Activated CD4-positive, alpha-beta T cell treated with anti-CD3 and anti-CD28 coated beads for 48 hours (primary cell): Measurements from ENCODE around the gene DCBLD1.
"Not testable (repeated sequence)": the region's sequence is repeated elsewhere in the genome, so short reads cannot be mapped to it uniquely, and the experiment has no call there.

ENCODE experiments used
- DNase-seq: peaks from one replicate; pipeline ENCODE4 v3.0.0-alpha.2; 2020

The DCBLD1 gene

DNA sequence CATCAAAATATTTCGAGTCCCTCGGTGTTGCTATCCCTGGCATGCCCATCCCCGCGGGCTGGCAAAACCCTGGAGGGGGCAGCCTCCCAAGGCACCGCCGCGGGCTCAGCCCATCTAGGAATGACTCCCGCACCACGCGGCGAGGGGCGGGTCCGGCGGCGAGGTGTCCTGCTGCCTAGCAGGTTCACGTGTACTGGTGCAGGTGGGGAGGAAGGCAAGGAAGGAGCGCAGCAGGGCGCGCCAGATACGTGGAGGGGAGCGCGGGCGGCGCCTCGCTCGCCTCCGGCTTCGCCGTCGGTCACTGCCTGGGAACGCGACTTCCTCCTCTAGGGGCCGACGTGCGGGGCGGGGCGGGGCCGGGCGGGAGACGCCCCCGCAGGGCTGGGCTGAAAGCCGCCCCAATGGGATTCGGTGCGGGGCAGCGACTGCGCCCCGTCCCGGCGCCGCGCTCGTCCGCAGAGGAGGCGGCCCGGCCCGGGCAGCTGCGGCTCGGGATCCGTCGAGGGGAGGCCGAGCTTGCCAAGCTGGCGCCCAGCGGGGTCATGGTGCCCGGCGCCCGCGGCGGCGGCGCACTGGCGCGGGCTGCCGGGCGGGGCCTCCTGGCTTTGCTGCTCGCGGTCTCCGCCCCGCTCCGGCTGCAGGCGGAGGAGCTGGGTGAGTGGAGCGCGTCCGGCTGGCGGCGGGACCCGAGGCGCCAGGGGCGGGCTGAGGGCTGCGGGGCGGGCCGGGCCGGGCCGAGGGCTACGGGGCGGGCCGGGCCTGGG, at the start of gene DCBLD1:
DCBLD1 (plus strand) TSS at position 435 of the 764 bp plus-strand sequence; CDS start at position 543, 108 bp downstream.
- DNase-seq = peak; percentile 60

DNA sequence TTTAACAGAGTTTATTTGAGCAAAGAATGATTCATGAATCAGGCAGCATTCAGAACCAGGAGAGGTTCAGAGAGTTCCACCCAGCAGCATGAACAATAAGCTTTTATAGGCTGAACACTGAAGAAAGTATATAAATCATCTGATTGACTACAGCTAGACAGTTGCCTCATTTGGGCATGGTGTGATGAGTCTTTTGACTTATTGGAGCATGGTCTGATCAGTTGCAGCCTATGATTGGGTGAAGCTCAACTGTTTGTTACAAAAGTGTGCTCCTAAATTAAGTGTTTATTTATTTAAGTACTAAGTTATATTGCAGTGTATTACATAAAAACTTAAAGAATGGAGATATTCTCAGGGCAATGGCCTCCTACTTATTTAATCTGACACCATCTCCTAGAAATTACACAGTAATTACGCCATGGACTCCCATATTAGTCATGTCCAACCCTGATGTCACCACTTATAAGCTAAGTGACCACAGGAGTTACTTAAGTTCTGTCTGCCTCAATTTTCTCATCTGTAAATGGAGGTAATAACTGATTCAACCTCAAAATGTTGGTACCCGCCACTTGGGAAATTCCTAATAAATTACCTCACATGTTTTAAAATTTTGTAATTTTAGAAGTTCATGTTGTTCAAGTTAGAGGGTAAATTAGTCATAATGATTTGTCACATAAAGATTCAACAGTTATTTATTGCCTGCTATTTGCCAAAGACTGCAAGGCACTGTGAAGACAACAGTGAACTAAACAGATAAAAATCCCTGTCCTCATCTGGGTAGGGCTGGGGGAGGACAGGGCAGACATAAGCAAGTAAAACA, 41.6 kb upstream of the DCBLD1 start:
- DNase-seq = no peak

DNA sequence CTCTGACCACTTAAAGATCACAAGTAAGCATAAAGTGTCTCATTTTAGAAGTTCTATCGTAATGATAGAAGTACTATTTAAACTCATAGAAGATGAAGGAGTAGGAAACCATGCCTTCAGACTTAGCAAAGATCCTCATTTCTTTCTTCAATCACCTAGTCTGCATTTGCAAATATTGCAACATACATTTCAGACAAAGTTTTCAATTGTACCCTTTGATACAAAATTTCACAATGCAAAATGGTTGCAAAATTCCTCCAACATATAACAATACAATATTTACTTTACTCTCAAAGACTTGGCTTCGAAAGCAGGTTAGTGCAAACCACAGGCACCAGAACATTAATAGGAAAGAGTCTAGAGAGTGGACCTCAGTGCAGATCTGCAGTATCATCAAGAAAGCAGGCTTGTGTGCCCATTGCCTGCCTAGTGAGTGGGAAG, 40.6 kb upstream of the DCBLD1 start:
- DNase-seq = no peak

DNA sequence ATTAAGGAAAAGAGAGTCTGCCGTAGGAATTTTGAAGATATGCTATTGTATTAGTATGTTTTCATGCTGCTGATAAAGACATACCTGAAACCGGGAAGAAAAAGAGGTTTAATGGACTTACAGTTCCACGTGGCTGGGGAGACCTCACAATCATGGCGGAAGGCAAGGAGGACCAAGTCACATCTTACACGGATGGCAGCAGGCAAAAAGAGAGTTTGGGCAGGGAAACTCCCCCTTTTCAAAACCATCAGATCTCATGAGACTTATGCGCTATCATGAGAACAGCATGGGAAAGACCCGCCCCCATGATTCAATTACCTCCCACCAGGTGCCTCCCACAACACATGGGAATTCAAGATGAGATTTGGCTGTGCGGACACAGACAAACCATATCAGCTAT, 40.2 kb upstream of the DCBLD1 start:
- not testable (repeated sequence) for DNase-seq

DNA sequence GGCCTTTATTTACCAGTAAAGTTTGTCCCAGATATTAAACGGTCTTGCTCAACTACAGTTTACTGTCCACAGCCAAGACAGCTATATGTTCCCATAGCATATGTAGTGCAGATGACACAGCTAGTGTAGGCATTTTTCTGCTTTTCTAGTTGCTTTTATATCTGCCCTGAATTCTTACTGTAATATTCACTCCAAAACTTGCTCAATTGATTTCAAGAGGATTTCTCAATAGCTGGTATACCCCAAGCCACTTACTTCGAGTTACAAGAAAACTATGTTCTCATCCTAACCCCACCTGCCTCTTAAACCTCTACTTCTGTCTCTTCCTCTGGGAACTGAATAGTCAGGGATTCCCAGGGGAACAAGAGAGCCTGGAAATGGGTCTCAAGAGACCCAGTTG, 37.9 kb upstream of the DCBLD1 start:
- no peak for DNase-seq

DNA sequence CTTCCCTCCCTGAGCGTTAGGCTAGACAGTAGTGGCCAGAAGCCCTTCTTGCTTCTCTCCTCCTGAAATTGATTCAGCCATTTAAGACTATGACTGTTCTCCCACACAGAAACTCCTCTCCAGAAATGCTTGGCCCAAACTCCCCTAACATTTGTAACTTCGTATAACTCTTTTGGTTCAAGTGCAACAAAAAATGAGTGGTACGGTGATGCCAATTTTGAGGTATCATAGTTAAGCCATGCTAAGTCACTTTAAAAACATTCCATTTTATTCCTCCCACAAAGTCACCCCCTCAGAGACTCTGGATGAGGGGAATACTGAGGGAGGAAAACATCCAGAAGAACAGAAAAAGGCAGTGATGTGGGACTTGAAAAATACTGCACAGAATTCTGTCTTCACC, 35.6 kb upstream of the DCBLD1 start:
- DNase-seq = no peak

DNA sequence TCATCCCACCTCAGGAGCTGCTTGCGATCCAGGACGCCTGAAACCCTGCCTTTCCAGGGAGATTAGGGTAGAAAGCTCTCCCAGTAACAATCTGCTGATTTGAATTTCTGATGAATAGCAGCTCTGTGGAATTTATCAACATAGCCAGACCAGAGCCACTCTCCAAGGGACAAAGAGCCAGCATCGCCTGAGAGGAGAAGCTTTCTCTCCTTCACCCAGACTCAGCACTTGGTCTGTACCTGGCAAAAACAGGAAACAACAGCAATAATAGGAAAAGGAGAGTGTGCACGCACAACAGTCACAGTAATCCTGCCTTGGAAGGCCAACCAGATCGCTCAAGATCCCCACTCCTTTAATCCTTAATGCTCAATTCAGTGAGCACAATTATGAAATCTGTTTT, 34.5 kb upstream of the DCBLD1 start:
- no peak for DNase-seq

DNA sequence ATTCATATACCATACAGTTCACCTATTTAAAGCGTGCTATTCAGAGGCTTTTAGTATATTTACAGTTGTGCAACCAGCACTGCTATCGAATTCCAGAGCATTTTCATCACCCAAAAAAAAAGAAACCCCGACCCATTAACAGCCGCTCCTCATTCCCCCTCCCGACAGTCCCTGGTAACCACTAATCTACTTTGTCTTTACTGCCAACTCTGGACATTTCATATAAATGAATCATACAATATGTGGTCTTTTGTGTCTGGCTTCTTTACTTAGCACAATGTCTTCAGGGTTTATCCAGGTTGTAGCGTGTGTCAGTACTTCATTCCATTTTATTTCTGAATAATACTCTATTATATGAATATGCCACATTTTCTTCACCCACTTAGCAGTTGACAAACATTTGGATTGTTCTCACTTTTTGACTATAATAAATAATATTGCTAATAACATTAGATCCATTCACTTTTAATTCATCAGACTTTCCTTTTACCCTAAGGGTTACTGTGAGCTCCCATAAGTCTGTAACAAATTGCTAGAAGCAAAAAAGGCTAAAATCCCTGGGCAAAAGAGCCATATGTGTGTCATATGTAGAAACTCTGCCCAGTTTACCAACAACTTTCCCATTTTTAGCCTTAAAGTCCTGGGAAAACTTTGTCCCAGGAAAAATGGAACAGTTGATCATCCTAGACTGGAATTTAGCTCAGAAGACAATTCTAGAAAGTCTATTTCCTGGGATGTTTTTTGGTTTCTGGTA, 33.6 kb upstream of the DCBLD1 start:
- no peak for DNase-seq

DNA sequence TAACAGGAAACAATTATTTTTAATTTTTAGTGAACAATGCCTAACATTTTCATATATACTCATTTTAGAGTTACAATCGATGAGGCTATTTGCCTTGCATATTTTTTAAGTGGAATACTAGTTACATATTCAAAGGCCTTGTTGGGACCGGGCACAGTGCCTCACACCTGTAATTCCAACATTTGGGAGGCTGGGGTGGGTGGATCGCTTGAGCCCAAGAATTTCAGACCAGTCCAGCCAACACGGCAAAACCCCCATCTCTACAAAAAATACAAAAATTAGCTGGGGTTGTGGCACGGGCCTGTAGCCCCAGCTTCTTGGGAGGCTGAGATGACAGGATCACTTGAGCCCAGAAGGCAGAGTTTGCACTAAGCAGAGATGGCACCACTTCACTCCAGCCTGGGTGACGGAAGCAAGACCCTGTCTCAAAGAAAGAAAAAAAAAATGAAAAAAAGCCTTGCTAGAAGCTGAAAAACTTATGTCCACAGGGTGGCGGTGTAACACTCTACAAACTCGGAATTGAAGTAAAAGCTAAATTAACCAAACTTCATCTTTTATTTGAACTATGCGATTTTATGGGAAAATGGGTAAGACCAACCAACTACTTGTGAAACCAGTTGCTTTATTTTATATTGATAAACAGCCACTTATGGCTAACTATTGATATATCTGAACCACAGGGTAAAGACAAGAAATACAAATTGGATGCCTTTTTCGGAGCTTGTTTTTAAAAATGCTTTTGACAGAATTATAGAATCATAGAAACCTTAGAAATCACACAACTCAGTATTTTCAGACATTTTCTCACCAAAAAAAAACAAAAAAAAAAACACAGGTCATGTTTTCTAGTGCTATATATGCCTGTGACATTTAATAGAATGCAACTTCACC, 32.7 kb upstream of the DCBLD1 start:
- DNase-seq = peak; percentile 65

DNA sequence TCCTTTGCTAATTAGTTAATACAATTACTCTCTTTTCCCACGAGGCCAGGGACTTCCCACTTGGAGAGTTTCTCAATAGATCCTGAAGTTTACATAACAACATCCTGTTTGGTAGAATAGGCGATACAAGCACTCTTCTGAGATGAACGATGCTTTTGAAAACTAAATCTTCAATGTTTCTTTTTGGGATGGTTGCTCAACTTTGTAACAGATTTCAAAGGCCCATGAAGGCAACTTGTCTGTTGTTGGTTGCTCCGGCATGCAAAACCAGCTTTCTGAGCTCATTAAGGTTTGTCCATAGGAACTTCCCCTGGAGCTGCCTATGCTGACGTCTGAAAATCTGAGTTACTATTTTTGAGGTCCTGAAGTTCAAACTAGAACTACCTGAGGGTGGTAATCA, 30.8 kb upstream of the DCBLD1 start:
- DNase-seq = no peak

DNA sequence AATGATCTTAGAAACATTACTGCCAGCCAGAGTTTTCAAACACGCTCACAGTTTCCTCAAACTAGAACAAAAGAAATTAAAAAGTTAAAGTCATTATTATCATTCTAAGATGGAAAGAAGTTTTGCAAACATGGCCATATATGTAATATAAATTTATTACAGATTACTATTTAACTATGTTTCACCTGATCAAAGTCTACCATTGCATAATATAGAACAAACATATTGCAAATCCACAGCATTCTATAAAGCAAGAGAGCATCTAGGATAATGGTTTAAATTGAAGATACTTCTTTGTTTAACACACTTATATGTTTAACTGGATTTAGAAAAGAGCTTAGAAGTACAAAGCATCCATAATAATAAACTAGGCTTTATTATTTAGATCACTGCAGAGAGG, 26.2 kb upstream of the DCBLD1 start:
- no peak for DNase-seq

DNA sequence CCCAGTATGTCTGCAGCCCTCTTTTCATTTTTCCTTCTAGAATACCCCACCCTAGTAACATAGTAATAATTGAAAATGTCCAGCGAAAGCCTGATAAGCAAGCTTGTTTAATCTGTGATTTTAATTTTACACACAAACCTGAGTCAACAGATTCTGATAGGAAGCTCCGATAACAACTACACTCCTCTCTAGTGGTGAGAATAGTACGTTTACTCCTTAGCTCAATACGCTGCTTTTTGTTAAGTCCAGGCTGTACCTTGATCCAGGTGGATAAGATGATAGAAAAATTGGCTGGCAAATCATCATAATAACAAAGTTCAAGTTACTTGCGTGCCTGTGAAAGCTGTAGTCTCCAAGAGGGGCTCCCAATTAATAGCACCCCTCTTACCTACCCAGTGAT, 25.5 kb upstream of the DCBLD1 start:
- no peak for DNase-seq

DNA sequence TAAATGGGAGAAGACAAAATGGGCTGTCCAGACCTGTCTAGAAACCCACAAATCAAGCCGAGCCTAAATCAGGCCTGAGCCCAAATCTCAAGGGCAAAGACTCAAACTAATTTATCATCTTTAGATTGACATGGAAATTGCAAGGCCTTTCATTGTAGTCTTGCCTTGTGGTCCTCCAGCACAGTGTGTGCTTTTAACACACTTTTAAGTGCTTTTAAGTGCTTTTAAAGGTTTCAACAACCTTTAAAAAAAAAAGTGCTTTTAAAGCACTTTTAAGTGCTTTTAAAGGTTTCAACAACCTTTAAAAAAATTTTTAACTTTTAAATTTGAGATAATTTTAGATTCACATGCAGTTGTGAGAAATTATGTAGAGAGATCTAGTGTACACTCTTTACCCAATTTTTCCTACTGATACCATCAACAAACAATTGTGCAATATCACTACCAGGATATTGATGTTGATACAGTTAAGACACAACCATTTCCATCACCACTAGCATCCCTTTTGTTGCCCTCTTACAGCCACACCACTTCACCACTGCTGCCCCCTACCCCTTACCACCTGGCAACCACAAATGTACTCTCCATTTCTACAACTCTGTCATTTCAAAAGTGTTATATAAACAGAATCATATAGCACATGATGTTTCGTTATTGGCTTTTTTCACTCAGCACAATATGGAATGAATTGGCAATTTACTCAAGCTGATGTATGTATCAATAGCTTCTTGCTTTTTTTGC, 23.1 kb upstream of the DCBLD1 start:
- DNase-seq = no peak

DNA sequence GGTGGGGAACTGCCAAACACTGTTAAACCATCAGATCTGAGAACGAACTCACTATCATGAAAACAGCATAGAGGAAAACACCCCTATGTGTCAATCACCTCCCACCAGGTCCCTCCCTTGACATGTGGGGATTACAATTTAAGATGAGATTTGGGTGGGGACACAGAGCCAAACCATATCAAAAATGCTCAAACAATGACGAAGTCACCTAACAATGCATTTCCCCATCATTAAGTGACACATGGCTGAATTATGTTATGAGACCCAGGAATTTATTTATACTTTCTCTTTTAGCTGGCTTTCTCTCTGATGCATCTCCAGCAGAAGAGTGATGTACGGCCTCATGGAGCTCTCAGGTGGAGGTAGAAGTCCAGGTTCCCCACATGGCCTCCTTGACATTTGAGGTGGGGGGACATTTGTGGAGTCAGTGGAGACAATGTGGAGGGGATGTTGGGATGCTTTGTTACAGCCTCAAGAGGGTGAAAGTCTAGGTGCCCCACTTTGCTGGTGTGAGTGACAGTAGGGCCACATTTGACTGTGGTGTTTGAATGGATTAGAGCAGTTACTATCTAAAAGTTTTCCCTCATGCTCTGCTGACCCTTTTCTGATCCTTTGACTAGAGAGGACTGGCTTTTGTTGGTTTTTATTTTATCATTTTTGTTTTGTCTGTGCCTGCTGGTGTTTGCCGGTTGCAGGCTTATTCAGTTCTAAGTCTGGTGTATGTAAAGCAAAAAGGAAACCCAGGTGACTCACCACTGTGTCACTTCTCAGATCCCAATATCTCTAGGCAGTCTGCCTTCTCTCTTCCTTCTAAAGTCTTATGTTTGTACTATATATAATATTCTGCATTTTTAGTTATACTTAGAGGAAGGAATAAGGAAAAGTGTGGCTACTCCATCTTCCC, 18.5 kb upstream of the DCBLD1 start:
- peak; percentile 34 for DNase-seq

DNA sequence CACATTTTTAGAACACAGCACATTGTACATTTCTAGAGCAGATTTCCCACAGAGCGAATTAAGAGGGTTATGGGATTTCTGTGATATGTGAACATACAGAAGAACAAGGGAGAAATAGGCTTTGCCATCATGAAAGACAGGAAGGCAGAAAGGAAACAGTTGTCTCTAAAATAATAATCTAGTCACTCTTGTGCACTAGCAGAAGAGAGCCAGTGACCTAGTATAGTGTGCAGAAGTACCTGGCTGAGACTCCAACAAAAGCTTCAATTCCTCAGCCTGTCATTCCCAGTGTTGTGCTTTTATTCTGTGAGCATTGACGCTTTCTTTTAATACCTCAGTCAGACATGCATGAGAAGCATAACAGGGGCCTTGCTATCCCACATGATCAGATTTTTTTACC, 17.8 kb upstream of the DCBLD1 start:
- DNase-seq = no peak

DNA sequence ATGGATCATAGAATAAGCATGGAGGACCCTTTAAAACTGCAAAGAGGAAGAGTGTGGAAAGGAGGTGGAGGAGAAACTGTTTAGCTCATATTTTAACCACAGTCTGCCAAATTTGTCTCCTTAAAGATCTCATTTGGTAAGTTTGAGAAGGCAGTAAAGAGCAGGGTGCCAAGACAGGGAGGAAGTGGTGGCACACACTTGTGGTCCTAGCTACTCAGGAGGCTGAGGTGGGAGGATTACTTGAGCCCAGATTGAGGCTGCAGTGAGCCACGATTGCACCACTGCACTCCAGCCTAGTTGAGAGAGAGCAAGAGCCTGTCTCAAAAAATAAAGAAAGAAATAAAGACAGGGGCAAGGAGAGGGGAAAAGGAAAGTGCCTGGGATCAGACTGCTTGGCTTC, 16.8 kb upstream of the DCBLD1 start:
- DNase-seq = no peak

DNA sequence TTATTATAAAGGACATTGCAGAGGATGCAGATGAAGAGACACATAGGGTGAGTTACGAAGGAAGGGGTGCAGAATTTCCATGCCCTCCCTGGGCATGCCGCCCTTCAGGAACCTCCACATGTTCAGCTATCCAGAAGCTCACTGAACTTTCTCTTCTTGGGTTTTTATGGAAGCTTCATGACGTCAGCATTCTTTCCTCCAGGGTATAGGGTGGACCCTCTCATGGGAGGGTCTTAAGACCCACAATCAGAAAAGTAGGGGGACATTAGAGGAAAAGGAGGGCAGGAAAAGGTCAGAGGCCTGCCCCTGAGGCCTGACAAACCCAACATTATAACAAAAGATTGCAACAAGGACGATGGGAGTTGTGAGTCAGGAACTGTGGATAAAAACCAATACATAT, 14.6 kb upstream of the DCBLD1 start:
- no peak for DNase-seq

DNA sequence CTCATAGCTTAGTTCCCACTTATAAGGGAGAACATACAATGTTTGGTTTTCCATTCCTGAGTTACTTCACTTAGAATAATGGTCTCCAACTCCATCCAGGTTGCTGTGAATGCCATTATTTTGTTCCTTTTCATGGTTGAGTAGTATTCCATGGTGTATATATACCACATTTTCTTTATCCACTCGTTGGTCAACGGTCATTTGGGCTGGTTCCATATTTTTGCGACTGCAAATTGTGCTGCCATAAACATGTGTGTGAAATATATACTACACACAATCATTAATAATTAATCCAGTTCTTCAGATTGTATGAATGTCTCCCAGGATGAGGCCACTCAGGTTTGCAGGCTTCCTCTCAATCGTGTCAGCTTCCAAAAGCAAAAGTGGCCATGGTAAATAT, 13.9 kb upstream of the DCBLD1 start:
- not testable (repeated sequence) for DNase-seq

DNA sequence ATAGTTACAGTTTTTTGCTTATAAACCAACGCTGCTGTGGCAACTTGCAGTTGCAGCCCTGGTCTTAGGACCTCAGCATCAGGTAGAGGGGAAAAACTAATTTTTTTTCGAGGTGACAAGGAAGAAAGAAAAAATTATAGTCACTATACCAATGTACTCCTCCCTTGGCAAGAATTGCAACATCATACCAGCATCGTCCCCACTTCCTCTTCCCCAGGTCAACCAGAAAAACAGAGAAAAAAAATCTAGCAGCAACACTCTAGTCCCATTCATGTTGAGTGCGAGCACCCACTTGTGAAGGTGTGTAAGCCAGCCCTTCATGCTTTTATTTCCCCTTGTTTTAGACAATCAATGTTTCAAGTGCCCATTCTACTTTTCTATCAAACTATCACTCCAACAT, 13.1 kb upstream of the DCBLD1 start:
- no peak for DNase-seq

DNA sequence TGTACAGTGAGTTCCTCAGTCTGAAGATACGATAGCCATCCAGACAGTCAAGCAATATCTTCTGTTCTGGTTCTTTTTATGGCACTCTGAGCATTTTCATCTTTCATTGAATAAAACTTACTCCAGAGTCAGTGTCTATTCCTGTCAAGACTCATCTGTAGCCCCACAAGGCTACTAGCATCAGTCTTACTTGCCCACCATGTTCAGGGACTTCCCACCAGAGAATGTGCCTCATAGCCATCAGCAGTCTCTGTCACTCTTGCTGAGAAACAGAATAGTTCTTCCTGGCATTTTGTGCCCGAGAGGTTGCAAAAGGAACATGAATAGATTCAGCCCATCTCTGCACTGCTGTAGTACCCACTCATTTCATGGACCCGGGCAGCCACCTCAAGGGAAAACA, 12.7 kb upstream of the DCBLD1 start:
- no peak for DNase-seq

DNA sequence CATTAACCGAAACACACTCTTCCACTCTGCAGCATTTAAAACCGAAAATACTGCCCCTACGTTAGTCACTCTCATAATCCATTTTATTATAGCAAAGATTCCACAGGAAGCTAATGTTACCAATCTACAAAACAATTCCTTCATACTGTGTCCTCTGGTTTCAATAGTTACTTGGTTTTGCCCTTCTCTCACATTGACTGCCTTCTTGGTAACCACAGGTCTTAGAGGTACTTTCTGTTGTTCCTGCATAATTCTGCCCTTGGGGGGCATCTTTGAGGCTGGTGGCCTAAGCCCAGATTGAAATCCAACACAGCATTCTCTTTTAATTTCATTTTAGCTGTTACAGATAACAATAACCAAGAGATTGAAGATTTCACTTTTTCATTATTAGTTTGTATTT, 9.8 kb upstream of the DCBLD1 start:
- DNase-seq = no peak
